Hepatocyte (in vitro differentiated cells): ENCODE data around the gene PLCH2.

Experiments used
- CTCF ChIP-seq: fragments of 200-600 bp; sonication (generic); IDR thresholded peaks from 2 replicates; pipeline ENCODE4 v1.5.1; 2016; ENCODE audit warnings: antibody characterized with exemption, mild to moderate bottlenecking; ENCODE audit not compliant: poor library complexity
- EZH2 ChIP-seq: fragments of 200-600 bp; sonication (generic); IDR thresholded peaks from 2 replicates; pipeline ENCODE4 v1.6.1; 2016; ENCODE audit warnings: antibody characterized with exemption, mild to moderate bottlenecking, borderline replicate concordance

- TF ChIP-seq CTCF (no peak), EZH2 (no peak)
These were observed 64.9 kb downstream of the PLCH2 start for GRCh38 chr1:2540816-2541492.
